Heart left ventricle (tissue), 16 donors: ENCODE results near the gene EZH1. TPM values are rescaled to one million over a fixed set of nuclear protein-coding genes. Genes with fewer than 3 reads are reported as not detected.
A peak's percentile ranks its signal among the peaks of the same experiment; 100 is the strongest.

Source experiments
- ATAC-seq, 4 donors: fragments of 200-7000 bp; cut with Tn5 transposase; one replicate each; pipeline ENCODE4 v1.9.1; 2020 to 2022; ENCODE audit warnings: moderate library complexity in 4 of 4, mild to moderate bottlenecking in 3 of 4, moderate number of reproducible peaks in 1 of 4
- DNase-seq, 5 donors: peaks; one replicate each; pipeline ENCODE4 v3.0.0-alpha.2; 2020
- H3K27ac ChIP-seq, 12 donors: fragments of 200-600 bp; sonication (generic) in 4 of 12; one replicate each; pipeline versions ENCODE4 v1.5.0 to v1.8.0; 2016 to 2022; ENCODE audit warnings: mild to moderate bottlenecking in 2 of 12
- H3K27me3 ChIP-seq, 9 donors: fragments of 200-600 bp; sonication (generic) in 2 of 9; one replicate each; pipeline versions ENCODE4 v1.5.1 to v1.8.0; 2016 to 2022; ENCODE audit warnings: mild to moderate bottlenecking in 3 of 9
- H3K36me3 ChIP-seq, 9 donors: fragments of 200-600 bp; sonication (generic) in 2 of 9; one replicate each; pipeline versions ENCODE4 v1.5.0 to v1.8.0; 2018 to 2022; ENCODE audit warnings: mild to moderate bottlenecking in 2 of 9
- H3K4me1 ChIP-seq, 12 donors: fragments of 200-600 bp; sonication (generic) in 4 of 12; one replicate each; pipeline versions ENCODE4 v1.5.0 to v1.8.0; 2016 to 2022; ENCODE audit warnings: mild to moderate bottlenecking in 3 of 12
- H3K4me3 ChIP-seq, 12 donors: fragments of 200-600 bp; sonication (generic) in 4 of 12; one replicate each; pipeline versions ENCODE4 v1.5.0 to v1.8.0; 2017 to 2022; ENCODE audit warnings: mild to moderate bottlenecking in 9 of 12, moderate library complexity in 4 of 12
- H3K9me3 ChIP-seq, 12 donors: fragments of 200-600 bp; sonication (generic) in 4 of 12; one replicate each; pipeline versions ENCODE4 v1.5.0 to v1.8.0; 2016 to 2022; ENCODE audit warnings: mild to moderate bottlenecking in 1 of 12
- CTCF ChIP-seq, 12 donors: fragments of 200-600 bp; sonication (generic) in 4 of 12; IDR thresholded peaks; one replicate each; pipeline versions ENCODE4 v1.5.0 to v1.8.0; 2018 to 2022; ENCODE audit warnings: antibody characterized with exemption in 12 of 12, mild to moderate bottlenecking in 5 of 12
- POLR2A ChIP-seq, 2 donors: fragments of 450-650 bp; IDR thresholded peaks; one replicate each; pipeline ENCODE4 v1.6.1; 2017; ENCODE audit warnings: antibody characterized with exemption in 2 of 2, mild to moderate bottlenecking in 2 of 2, moderate library complexity in 2 of 2
- WGBS, 4 donors: extraction: QIAGEN DNeasy Blood & Tissue Kit in 2 of 4; methylation state at CpG; one replicate each; pipeline versions ENCODE4 v1.1.5 to v1.1.7; 2013 to 2018; 5-methylcytosine and 5-hydroxymethylcytosine counted together
- intact Hi-C, 10 donors: fragments of 100-400 bp; cut with DNase I; formaldehyde crosslinking; loops; one replicate each; pipeline versions ENCODE4 v1.11.1 to v1.14.2; 2022
- polyA plus RNA-seq, 2 donors: library from polyadenylated mRNA; stranded (reverse); fragments of 200-250 nt; gene quantifications; one replicate each; pipeline ENCODE4 v1.2.3, GENCODE V29; 2013
- total RNA-seq, 9 donors: library from RNA; depleted of rRNA in 2 of 9; stranded (reverse); fragments of >200 nt in 2 of 9; fragmentation: NEBNext Ultra II Directional in 3 of 9; extraction: Animal tissue kit (Norgen Biotek cat#: 25700) in 3 of 9; gene quantifications; one replicate each; pipeline versions ENCODE4 v1.1.0 to v1.2.4, GENCODE V29; 2016 to 2023
- donor health status: ischemic (EF 13 %, LVEDD 7.1; RV severe dilation, severe dysfunction).
- donor health status: healthy with polysubstance abuse.
- donor health status: DM: no; HTN: yes; CAD: no.
- donor health status: DM: no; HTN: no; CAD: no.
- donor health status: ischemic (EF 25% LVEDD 6.9; RV normal size, moderate dysfunction).
- donor health status: ischemic (EF 25% LVEDD 5.7; RV mildly dilated, moderate dysfunction).
- donor health status: healthy.
- donor health status: DM: yes; HTN: yes; CAD: no.
- donor health status: ischemic (EF 35%, LVEDD 5.7; RV mildly dilated, moderate dysfunction).
- donor health status: nonischemic (EF 11% LVEDD 7.7; RV severe dilation, severe dysfunction).
- donor health status: DM: yes; HTN: yes; CAD: no.
- donor health status: PGD.
- donor health status: ischemic (EF 29% LVEDD 5.4; RV normal size, mild dysfunction).
- donor health status: nonischemic (EF 23%, LVEDD 6.1; RV moderate dilation, normal function).

Gene EZH1
- total and polyA plus RNA-seq, 11 donors: 18.8 to 50.2 (median 40.7) TPM

- Histone ChIP-seq H3K4me3 (no peak overlapping the region), H3K9me3 (no peaks in the 10 kb centered on the region), H3K27ac (peak overlapping the region in 1 of 12 donors; percentile 16), H3K4me1 (peaks cover 0 to 11% (median 4%) of the 10 kb centered on the region in 12 donors), H3K36me3 (peaks cover 0 to 92% (median 79%) of the 10 kb centered on the region in 9 donors), H3K27me3 (no peaks in the 10 kb centered on the region)
- 15 to 37% (median 37%) methylated on average over 2 of the region's 2 CpGs; no CpG with 5 or more reads in 1 of the 4 donors for WGBS, 4 donors
- peak in 4 of 5 donors; percentile 54 to 72 (median 62) for DNase-seq
- intact Hi-C loops: loop anchor here in 1 of 10 donors (10.0 kb wide), 1 partner anchor 1266 kb away; no protein-coding TSS in a partner anchor
- TF ChIP-seq CTCF (IDR thresholded peaks at IDR 0.05) (no peak), POLR2A (IDR thresholded peaks at IDR 0.05) (no peak)
- peak; percentile 67 to 82 (median 80) for ATAC-seq
Measured at GRCh38 chr17:42698736-42699414, 46.0 kb downstream of the EZH1 start.

DNA sequence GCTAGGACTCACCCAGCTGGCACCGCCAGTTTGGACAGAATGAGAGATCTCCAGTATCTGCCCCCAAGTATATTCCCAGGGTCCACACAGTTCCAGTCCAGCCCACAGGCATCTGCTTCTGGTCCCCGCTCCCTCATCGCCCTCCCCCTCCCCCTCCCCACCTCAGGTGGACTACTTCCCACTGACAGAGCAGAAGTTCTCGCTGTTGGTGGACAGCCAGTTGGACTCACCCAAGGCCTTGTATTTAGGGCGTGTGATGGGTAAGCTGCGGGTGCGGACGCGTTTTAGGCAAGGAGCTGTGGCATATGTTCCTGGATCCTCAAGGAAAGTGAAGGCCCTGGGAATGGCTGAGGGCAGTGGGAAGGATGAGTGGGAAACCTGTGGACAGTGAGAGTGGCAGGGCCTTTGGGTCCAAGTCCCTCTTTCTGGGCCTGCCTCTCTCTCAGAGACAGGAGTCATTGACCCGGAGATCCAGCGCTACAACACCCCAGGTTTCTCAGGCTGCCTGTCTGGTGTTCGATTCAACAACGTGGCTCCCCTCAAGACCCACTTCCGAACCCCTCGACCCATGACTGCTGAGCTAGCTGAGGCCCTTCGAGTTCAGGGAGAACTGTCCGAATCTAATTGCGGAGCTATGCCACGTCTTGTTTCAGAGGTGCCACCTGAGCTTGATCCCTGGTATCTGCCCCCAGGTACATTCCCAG is 47.6 kb downstream of the EZH1 start:
- intact Hi-C loops: loop anchor here in 1 of 10 donors (10.0 kb wide), 1 partner anchor 1268 kb away; no protein-coding TSS in a partner anchor
- TF ChIP-seq CTCF (IDR thresholded peaks at IDR 0.05): no peak
- TF ChIP-seq POLR2A (IDR thresholded peaks at IDR 0.05): no peak
- Histone ChIP-seq H3K9me3 (no peaks in the 10 kb centered on the region), H3K36me3 (peaks cover 0 to 90% (median 70%) of the 10 kb centered on the region in 9 donors), H3K27ac (no peak overlapping the region), H3K4me1 (peaks cover 0 to 11% (median 4%) of the 10 kb centered on the region in 12 donors), H3K4me3 (no peak overlapping the region), H3K27me3 (no peaks in the 10 kb centered on the region)
- ATAC-seq (no peak), DNase-seq (peak in 1 of 5 donors; percentile 38)
- WGBS, 4 donors: 93 to 96% (median 95%) methylated on average over 18 to 19 of the region's 19 CpGs

DNA sequence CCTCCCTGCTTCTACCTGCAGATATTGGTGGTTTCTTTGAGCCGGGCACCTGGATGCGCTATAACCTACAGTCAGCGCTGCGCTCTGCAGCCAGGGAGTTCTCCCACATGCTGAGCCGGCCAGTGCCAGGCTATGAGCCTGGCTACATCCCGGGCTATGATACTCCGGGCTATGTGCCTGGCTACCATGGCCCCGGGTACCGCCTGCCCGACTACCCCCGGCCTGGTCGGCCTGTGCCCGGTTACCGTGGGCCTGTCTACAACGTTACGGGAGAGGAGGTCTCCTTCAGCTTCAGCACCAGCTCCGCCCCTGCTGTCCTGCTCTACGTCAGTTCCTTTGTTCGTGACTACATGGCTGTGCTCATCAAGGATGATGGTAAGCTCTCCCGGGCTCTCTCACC is 49.3 kb downstream of the EZH1 start:
- intact Hi-C loops: loop anchor here in 1 of 10 donors (10.0 kb wide), 1 partner anchor 1269 kb away; no protein-coding TSS in a partner anchor
- no peak overlapping the region for H3K27ac ChIP-seq

More for the DNA sequence above, 49.3 kb downstream of the EZH1 start:
- H3K36me3 ChIP-seq: peaks cover 0 to 90% (median 57%) of the 10 kb centered on the region in 9 donors
- H3K4me1 ChIP-seq: peaks cover 0 to 11% (median 4%) of the 10 kb centered on the region in 12 donors
- DNase-seq (peak in 1 of 5 donors; percentile 49), ATAC-seq (no peak)
- H3K4me3 ChIP-seq: no peak overlapping the region
- no peaks in the 10 kb centered on the region for H3K27me3 ChIP-seq
- H3K9me3 ChIP-seq: no peaks in the 10 kb centered on the region
- TF ChIP-seq CTCF (IDR thresholded peaks at IDR 0.05) (no peak), POLR2A (IDR thresholded peaks at IDR 0.05) (no peak)
- 90 to 97% (median 92%) methylated on average over 3 to 20 of the region's 20 CpGs for WGBS, 4 donors
